K562 (cell line): Measurements from ENCODE around the gene S100A2. TPM values are rescaled to one million over a fixed set of nuclear protein-coding genes. Genes with fewer than 3 reads are reported as not detected.

ENCODE experiments used
- ATAC-seq: fragments of 200-7000 bp; cut with Tn5 transposase; 3 replicates; pipeline ENCODE4 v1.9.1; 2020; ENCODE audit warnings: moderate library complexity
- BruUV-seq: library from RNA; stranded (reverse); fragments of 400-500 nt; replicated peaks from 2 replicates; lab custom pipeline; 2021; lab: Mats Ljungman, UMichigan
- CTCF ChIA-PET: fragments of 300-600 bp; formaldehyde crosslinking; extraction: SDS; loops from one replicate; lab custom pipeline; 2021; ENCODE audit warnings: low intra/inter-chr PET ratio; lab: Yijun Ruan, JAX
- POLR2A ChIA-PET: fragments of 300-600, 350-650 bp; sonication (Branson Sonifier 250); formaldehyde crosslinking; extraction: SDS; loops from one replicate; lab custom pipeline; 2021; ENCODE audit warnings: antibody characterized with exemption, inconsistent platforms; lab: Yijun Ruan, JAX
- DNase-seq, 4 experiments: peaks; one replicate each; pipeline versions ENCODE4 v3.0.0 to v3.0.0-alpha.2; 2011 to 2018; ENCODE audit warnings: low spot score in 3 of 4, mixed read lengths in 3 of 4; ENCODE audit errors: extremely low read depth in 1 of 4
- FAIRE-seq: peaks from 2 replicates; lab custom pipeline; 2011; peaks lifted over from hg19 to GRCh38; lab: Jason Lieb, UNC
- H2AFZ ChIP-seq: 2 replicates; pipeline ENCODE4 v1.6.0; 2011; ENCODE audit warnings: low read depth, low read length, control low read depth, inconsistent platforms
- H3K27ac ChIP-seq: fragments of 200-600 bp; 3 replicates; pipeline ENCODE4 v1.8.0; 2011; ENCODE audit warnings: low read depth, mild to moderate bottlenecking, control low read depth, inconsistent platforms, low read length, moderate library complexity, mixed read lengths; ENCODE audit errors: extremely low read depth
- H3K27me3 ChIP-seq, 2 experiments: fragments of 300-600 bp in 1 of 2; 2 replicates in 1 of 2; 3 replicates in 1 of 2; pipeline versions ENCODE4 v1.6.0 to v1.8.0; 2011; ENCODE audit warnings: inconsistent platforms in 2 of 2, low read length in 2 of 2, mild to moderate bottlenecking in 1 of 2, mixed read lengths in 1 of 2, moderate library complexity in 1 of 2; ENCODE audit not compliant: control insufficient read depth in 2 of 2, insufficient read depth in 2 of 2
- H3K36me3 ChIP-seq: fragments of 300-600 bp; 3 replicates; pipeline ENCODE4 v1.8.0; 2011; ENCODE audit warnings: mild to moderate bottlenecking, low read length, inconsistent platforms; ENCODE audit not compliant: control insufficient read depth, insufficient read depth
- H3K4me1 ChIP-seq, 2 experiments: fragments of 200-600 bp in 1 of 2; replicated peaks in 1 of 2; 2 replicates in 1 of 2; 3 replicates in 1 of 2; pipeline versions ENCODE4 v1.5.1 to v1.8.0; 2011; ENCODE audit warnings: inconsistent platforms in 2 of 2, low read length in 2 of 2, mild to moderate bottlenecking in 1 of 2, mixed read lengths in 1 of 2, moderate library complexity in 1 of 2; ENCODE audit not compliant: control insufficient read depth in 2 of 2, insufficient read depth in 2 of 2
- H3K4me2 ChIP-seq: 2 replicates; pipeline ENCODE4 v1.6.1; 2011; ENCODE audit warnings: low read length, control low read depth, inconsistent platforms, mixed read lengths; ENCODE audit not compliant: insufficient read depth
- H3K4me3 ChIP-seq: fragments of 200-600 bp; sonication (generic), shearing (Covaris generic); 2 replicates; pipeline ENCODE4 v1.5.1; 2016; ENCODE audit warnings: control low read depth, inconsistent platforms
- H3K79me2 ChIP-seq: fragments of 200-600 bp; 3 replicates; pipeline ENCODE4 v1.8.0; 2011; ENCODE audit warnings: low read length, inconsistent platforms; ENCODE audit not compliant: control insufficient read depth, insufficient read depth
- H3K9ac ChIP-seq, 2 experiments: 2 replicates each; pipeline versions ENCODE4 v1.6.0 to v1.6.1; 2011; ENCODE audit warnings: low read depth in 2 of 2, low read length in 2 of 2, control low read depth in 1 of 2, inconsistent platforms in 1 of 2, mild to moderate bottlenecking in 1 of 2, mixed read lengths in 1 of 2; ENCODE audit not compliant: insufficient read depth in 1 of 2
- H3K9me1 ChIP-seq: one replicate; pipeline ENCODE4 v1.6.0; 2011; ENCODE audit warnings: inconsistent platforms, mild to moderate bottlenecking, low read length, moderate library complexity; ENCODE audit not compliant: control insufficient read depth, insufficient read depth
- H3K9me3 ChIP-seq: replicated peaks from 2 replicates; pipeline ENCODE4 v1.5.1; 2011; ENCODE audit warnings: low read depth, low read length, inconsistent platforms; ENCODE audit not compliant: control insufficient read depth, insufficient read depth
- H4K20me1 ChIP-seq: replicated peaks from 2 replicates; pipeline ENCODE4 v1.6.1; 2011; ENCODE audit warnings: low read length, inconsistent platforms, mixed read lengths; ENCODE audit not compliant: control insufficient read depth, insufficient read depth
- BDP1 ChIP-seq: IDR thresholded peaks from 3 replicates; pipeline ENCODE4 v1.6.1; 2011; ENCODE audit not compliant: insufficient read length, insufficient read depth
- DEAF1 ChIP-seq: fragments of 450-650 bp; formaldehyde crosslinking; IDR thresholded peaks from 2 replicates; pipeline ENCODE4 v1.4.0; 2020; ENCODE audit warnings: mild to moderate bottlenecking, moderate library complexity
- ELK1 ChIP-seq: sonication (generic); formaldehyde crosslinking; IDR thresholded peaks from 2 replicates; pipeline ENCODE4 v1.8.1; 2022; ENCODE audit warnings: missing genetic modification reagents
- FOS ChIP-seq: IDR thresholded peaks from 3 replicates; pipeline ENCODE4 v1.6.1; 2011; ENCODE audit not compliant: insufficient read length; ENCODE audit errors: extremely low read depth
- NR2C2 ChIP-seq, 2 experiments: fragments of 200-800 bp in 1 of 2; sonication (Bioruptor generic) in 1 of 2; sonication (generic) in 1 of 2; formaldehyde crosslinking in 1 of 2; IDR thresholded peaks; 2 replicates each; pipeline versions ENCODE4 v1.6.1 to v1.8.0; 2016 to 2022; ENCODE audit warnings: mild to moderate bottlenecking in 1 of 2, missing compliant biosample characterization in 1 of 2, missing genetic modification characterization in 1 of 2, missing genetic modification reagents in 1 of 2
- NUFIP1 ChIP-seq: fragments of 450-650 bp; IDR thresholded peaks from 2 replicates; pipeline ENCODE4 v1.6.1; 2018; ENCODE audit not compliant: partially characterized antibody
- PHF20 ChIP-seq: fragments of 450-650 bp; IDR thresholded peaks from 2 replicates; pipeline ENCODE4 v1.6.1; 2018; ENCODE audit not compliant: partially characterized antibody
- SMC3 ChIP-seq: conservative IDR thresholded peaks from 2 replicates; pipeline ENCODE4 v1.6.1; 2011; ENCODE audit warnings: low read depth, low read length, improper control_type of control experiment; ENCODE audit not compliant: insufficient read depth
- TCF7 ChIP-seq: sonication (generic); IDR thresholded peaks from 2 replicates; pipeline ENCODE4 v1.6.1; 2016; ENCODE audit warnings: antibody characterized with exemption, borderline replicate concordance
- THRA ChIP-seq: fragments of 450-650 bp; IDR thresholded peaks from 2 replicates; pipeline ENCODE4 v1.6.1; 2017; ENCODE audit warnings: mild to moderate bottlenecking, moderate library complexity
- ZBTB11 ChIP-seq, 3 experiments: fragments of 200-800 bp in 1 of 3; fragments of 250-450 bp in 1 of 3; fragments of 450-650 bp in 1 of 3; sonication (Bioruptor Pico) in 1 of 3; sonication (Bioruptor generic) in 1 of 3; formaldehyde crosslinking in 1 of 3; IDR thresholded peaks; 2 replicates each; pipeline versions ENCODE4 v1.6.1 to v1.8.0; 2016 to 2022; ENCODE audit warnings: mild to moderate bottlenecking in 2 of 3, missing genetic modification characterization in 2 of 3, missing compliant biosample characterization in 1 of 3, moderate library complexity in 1 of 3
- ZBTB7A ChIP-seq: IDR thresholded peaks from 2 replicates; pipeline ENCODE4 v1.6.1; 2011; ENCODE audit warnings: low read depth, mild to moderate bottlenecking, low read length, moderate library complexity, borderline replicate concordance; ENCODE audit not compliant: control insufficient read depth
- ZNF316 ChIP-seq: fragments of 450-650 bp; IDR thresholded peaks from 2 replicates; pipeline ENCODE4 v1.6.1; 2016
- ZNF717 ChIP-seq: fragments of 250-450 bp; sonication (Bioruptor Pico); IDR thresholded peaks from 2 replicates; pipeline ENCODE4 v1.5.0; 2021
- ZNF785 ChIP-seq: fragments of 250-450 bp; sonication (Bioruptor Pico); IDR thresholded peaks from 2 replicates; pipeline ENCODE4 v1.4.0; 2020; ENCODE audit warnings: mild to moderate bottlenecking
- WGBS: fragments of 100-300 bp; shearing (Covaris generic); methylation state at CpG from one replicate; pipeline ENCODE4 v1.1.6; 2016; ENCODE audit warnings: low coverage, mixed read lengths; ENCODE audit not compliant: insufficient coverage; ENCODE audit errors: missing lambda C conversion rate; 5-methylcytosine and 5-hydroxymethylcytosine counted together
- in situ Hi-C: fragments of 300-500 bp; cut with MboI; formaldehyde crosslinking; loops from 4 replicates; pipeline ENCODE4 v1.15.0; 2018; ENCODE audit warnings: inconsistent platforms, mixed read lengths
- intact Hi-C: fragments of 100-400 bp; cut with micrococcal nuclease; formaldehyde crosslinking; loops from 2 replicates; pipeline ENCODE4 v1.14.2; 2022
- polyA plus RNA-seq, 8 experiments: library from polyadenylated mRNA; depleted of rRNA in 4 of 8; stranded (reverse) in 5 of 8; unstranded in 3 of 8; fragments of >200 nt; fragmentation: Nextera tagmentation in 2 of 8; fragmentation: Illumina TruSeq in 1 of 8; extraction: Ambion mirVana in 2 of 8; extraction: Trizol in 1 of 8; gene quantifications; 2 replicates each; pipeline versions ENCODE4 v1.2.1 to v1.2.3, GENCODE V29; 2011 to 2014; ENCODE audit warnings: inconsistent platforms in 1 of 8, missing spikeins in 1 of 8
- total RNA-seq, 7 experiments: library from RNA; depleted of rRNA in 6 of 7; stranded (reverse); fragments of >200 nt in 6 of 7; fragmentation: Illumina TruSeq in 2 of 7; extraction: Trizol in 2 of 7; gene quantifications; 2 replicates each; pipeline versions ENCODE4 v1.2.1 to v1.2.3, GENCODE V29; 2011 to 2021; ENCODE audit warnings: low replicate concordance in 1 of 7

Gene S100A2
- total and polyA plus RNA-seq, 9 of the 15 experiments (the other 6 are each of a cell fraction or from before 2014, with no cell fraction given): 0.28 to 0.65 (median 0.44) TPM; not detected in 4

GRCh38 chr1:153583976-153584375 is 18.3 kb upstream of the S100A2 start:
- 0 out of 2 replicates have a peak overlapping the region, but pooled peaks have one; percentile 7 for H2AFZ ChIP-seq
- DNase-seq (no peak), FAIRE-seq (peak; percentile 55), ATAC-seq (no peak)
- no peaks in the 10 kb centered on the region for H3K79me2 ChIP-seq
- H3K27me3 ChIP-seq: no peaks in the 10 kb centered on the region
- no peak overlapping the region for H3K9ac ChIP-seq
- peaks cover 0 to 6% of the 10 kb centered on the region in 2 experiments; a peak in 1 of 5 replicates for H3K4me1 ChIP-seq
- in situ Hi-C loops: no loop called here
- H3K36me3 ChIP-seq: no peaks in the 10 kb centered on the region
- ChIA-PET CTCF (interaction anchor here (0.7 kb wide), 1 partner anchor 12 kb away, joined by 3 read pairs; no protein-coding TSS in a partner anchor), POLR2A (interaction anchor here (1.3 kb wide), 1 partner anchor 9 kb away, joined by 4 read pairs; no protein-coding TSS in a partner anchor)
- no peaks in the 10 kb centered on the region for H4K20me1 ChIP-seq
- H3K27ac ChIP-seq: no peak overlapping the region
- intact Hi-C loops: no loop called here
- WGBS: 21% methylated on average over 2 of the region's 2 CpGs
- H3K9me3 ChIP-seq: no peaks in the 10 kb centered on the region
- no peaks in the 10 kb centered on the region for H3K9me1 ChIP-seq
- H3K4me3 ChIP-seq: no peak overlapping the region
- no TSS peak for BruUV-seq
- H3K4me2 ChIP-seq: no peak overlapping the region
- TF ChIP-seq NR2C2 (CRISPR knock-in tag; IDR thresholded peaks at IDR 0.05): no peak
- TF ChIP-seq NR2C2 (tag; IDR thresholded peaks at IDR 0.05): no peak
- no peak for TF ChIP-seq TCF7
- TF ChIP-seq ZNF717 (CRISPR knock-in tag): no peak
- no peak for TF ChIP-seq ZBTB11 (CRISPR knock-in tag; IDR thresholded peaks at IDR 0.05)
- TF ChIP-seq ZBTB7A: no peak
- TF ChIP-seq FOS: no peak
- TF ChIP-seq PHF20: no peak
- TF ChIP-seq DEAF1 (CRISPR knock-in tag): no peak
- TF ChIP-seq NUFIP1: no peak
- TF ChIP-seq THRA: no peak
- no peak for TF ChIP-seq BDP1
- no peak for TF ChIP-seq ZNF785
- TF ChIP-seq ZNF316: no peak
- TF ChIP-seq SMC3: no peak
- TF ChIP-seq ELK1 (CRISPR knock-in tag): no peak
